GM21528 (cell line): ENCODE data around the gene ZNF69.
A peak's percentile ranks its signal among the peaks of the same experiment; 100 is the strongest.
"Not testable (repeated sequence)": the region's sequence is repeated elsewhere in the genome, so short reads cannot be mapped to it uniquely, and the experiment has no call there.

Experiments
- ATAC-seq: cut with Tn5 transposase; IDR thresholded peaks from one replicate; pipeline ENCODE4 v1.9.1; 2021; ENCODE audit warnings: mild to moderate bottlenecking, moderate library complexity; ENCODE audit not compliant: unreplicated experiment, low FRiP score

The ZNF69 gene

DNA sequence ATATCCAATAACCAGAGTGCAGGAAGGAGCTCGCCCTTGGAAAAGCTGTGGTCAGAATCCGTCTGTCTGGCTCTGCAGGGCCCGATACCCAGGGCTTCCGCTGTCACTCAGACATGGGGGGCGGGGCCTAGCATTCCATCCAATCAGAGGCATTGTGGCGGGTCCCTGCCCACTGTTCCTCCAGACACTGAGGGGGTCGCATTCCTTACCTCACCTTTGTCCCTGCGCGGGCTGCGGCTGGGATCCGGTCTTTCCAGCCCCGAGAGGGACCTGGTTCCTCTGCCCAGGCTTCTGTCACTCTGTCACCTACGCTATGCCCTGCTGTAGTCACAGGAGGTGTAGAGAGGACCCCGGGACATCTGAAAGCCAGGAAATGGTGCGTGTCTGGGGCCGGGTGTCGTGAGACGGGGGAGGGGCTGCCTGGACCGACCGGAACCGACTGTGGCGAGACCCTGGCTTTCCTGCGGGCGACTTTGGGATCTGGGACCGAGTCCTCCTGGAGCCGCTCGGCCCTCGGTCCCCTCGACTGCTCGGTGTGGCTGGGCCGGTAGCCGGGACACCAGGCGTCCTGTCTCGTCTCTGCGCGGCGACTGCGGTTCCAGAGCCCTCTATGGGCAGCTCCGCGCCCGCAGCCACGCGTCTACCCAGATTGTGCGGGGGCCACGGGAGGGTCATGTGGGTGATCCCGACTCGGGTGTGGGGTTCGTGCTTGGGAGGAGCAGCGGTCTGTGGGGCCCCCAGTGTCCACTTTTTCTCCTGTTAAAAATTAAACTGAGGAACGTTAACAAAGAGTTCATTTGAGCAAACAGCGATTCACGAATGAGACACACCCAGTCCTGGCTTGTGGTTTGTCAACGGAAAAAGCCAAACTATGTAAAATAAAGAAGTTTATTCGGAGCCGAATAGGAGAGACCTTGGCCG, at the start of gene ZNF69:
ZNF69 (plus strand) TSS at position 172 of the 921 bp plus-strand sequence; CDS start at position 314, 142 bp downstream.
- no peak for ATAC-seq

DNA sequence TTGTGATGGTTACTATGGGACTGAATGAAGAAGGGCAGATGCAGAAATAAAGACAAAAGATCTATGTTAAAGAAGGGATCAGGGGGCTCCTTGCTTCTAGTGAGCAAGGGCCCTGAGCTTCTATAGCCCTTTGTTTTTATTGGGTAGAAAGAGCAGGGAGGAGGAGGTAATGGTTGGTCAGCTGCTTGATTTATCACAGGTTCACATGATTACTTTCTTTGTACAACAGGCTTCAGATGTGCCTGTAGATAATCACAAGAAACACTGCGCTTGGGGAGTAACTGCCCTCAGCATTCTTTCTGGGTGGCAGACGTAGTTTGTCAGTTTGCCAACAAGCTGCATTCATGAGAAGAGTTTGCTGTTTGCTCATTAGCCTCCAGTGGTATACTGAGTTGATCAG, 43.9 kb upstream of the ZNF69 start:
- ATAC-seq, result no peak

DNA sequence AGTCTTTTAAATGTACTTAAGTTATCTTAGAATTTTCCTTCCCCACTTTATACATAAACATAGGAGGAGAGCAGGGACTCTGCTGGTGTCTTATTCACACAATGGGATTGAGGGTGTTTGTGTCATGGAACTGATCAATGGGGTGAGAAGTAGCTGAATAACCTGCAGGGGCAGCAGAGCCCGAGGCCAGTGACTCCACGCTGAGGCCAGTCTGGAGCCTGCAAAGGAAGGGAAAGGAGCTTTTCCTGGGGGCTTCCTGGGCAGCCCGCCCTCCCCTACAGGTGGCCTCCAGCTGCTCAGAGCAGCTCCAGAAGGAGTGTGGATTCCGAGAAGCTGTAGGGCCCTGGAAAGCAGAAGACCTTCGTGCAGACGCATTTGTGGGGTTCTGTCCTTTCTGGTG, 40.0 kb upstream of the ZNF69 start:
- ATAC-seq, result not testable (repeated sequence)

DNA sequence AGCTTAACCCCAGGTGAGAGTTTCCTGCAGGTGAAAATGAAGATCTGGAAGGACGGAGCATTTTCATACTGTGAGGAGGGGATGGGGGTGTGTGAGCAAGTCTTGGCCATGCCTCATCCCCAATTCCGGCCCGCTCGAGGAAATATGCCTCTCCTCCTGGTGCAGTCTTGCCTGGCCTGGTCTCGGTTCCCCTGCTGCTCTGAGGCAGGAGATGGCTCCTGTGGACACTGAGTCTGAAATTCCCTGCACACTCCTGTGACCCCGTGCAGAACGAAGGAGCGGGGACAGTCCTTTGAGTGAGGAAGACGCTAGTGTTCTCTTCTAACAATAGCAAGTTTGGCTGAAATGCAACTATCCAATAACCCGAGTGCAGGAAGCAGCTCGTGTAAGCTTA, 39.4 kb upstream of the ZNF69 start:
- no peak for ATAC-seq

DNA sequence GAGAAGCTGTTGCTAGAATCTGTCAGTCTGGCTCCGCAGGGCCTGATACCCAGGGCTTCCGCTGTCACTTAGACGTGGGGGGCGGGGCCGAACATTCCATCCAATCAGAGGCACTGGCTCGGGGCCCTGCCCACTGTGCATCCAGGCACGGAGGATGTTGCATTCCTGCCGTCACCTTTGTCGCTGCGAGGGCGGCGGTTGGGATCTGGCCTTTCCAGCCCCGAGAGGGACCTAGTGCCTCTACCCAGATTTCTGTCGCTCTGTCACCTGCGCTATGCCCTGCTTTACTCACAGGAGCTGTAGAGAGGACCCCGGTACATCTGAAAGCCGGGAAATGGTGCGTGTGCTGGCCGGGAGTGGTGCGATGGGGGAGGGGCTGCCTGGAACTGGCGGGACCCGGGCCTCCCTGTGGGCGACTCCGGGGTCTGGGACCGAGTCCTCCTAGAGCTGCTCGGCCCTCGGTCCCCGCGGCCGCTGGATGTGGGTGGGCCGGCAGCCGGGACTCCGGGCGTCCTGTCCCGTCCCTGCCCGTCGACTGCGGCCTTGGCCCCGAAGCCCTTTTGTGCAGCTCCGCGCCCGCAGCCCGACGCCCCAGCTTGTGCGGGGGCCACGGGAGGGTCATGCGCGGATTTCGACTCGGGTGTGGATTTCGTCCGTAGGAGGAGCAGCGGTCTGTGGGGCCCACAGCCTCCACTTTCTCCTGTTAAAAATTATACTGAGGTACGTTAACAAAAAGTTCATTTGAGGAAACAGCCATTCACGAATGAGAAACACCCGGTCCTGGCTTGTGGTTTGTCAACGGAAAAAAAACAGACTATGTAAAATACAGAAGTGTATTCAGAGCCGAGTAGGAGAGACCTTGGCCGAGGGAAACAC, 38.8 kb upstream of the ZNF69 start, which contains the start of gene ZNF439:
ZNF439 (plus strand) TSS at position 133 of the 876 bp plus-strand sequence; CDS start at position 275, 142 bp downstream.
- peak; percentile 79 for ATAC-seq

DNA sequence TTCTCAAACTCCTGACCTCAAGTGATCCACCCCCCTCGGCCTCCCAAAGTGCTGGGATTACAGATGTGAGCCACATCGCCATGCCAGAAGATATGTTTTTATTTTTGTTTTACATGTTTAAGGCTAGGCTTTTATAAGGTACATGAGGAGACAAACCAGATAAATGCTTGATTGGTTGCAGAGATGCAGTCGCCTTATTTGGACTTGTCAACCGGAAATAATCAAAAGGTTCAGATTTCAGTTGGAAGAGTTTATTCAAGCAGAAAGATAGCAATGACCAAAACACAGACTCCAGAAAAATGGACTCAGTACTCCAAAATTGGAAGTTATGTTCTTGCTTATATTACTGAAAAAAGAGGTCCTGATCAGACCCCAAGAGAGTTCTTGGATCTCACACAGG, 37.3 kb upstream of the ZNF69 start:
- not testable (repeated sequence) for ATAC-seq

DNA sequence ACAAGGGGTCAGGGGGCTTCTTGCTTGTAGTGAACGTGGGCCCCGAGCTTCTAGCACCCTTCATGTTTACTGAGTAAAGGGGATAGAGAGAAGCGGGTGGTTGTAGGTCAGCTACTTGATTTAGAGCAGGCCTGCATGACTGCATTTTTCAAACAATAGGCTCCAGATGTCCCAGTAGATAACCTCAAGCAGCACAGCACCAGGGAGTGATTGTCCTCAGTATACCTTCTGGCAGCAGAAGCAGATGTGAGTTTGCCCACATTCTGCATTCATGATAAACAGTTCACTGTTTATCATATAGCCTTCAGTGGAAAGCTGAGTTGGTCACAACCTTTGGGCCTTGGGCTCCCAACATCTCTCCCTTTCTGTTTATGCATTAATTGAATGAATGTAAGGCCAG, 34.2 kb upstream of the ZNF69 start:
- no peak for ATAC-seq

DNA sequence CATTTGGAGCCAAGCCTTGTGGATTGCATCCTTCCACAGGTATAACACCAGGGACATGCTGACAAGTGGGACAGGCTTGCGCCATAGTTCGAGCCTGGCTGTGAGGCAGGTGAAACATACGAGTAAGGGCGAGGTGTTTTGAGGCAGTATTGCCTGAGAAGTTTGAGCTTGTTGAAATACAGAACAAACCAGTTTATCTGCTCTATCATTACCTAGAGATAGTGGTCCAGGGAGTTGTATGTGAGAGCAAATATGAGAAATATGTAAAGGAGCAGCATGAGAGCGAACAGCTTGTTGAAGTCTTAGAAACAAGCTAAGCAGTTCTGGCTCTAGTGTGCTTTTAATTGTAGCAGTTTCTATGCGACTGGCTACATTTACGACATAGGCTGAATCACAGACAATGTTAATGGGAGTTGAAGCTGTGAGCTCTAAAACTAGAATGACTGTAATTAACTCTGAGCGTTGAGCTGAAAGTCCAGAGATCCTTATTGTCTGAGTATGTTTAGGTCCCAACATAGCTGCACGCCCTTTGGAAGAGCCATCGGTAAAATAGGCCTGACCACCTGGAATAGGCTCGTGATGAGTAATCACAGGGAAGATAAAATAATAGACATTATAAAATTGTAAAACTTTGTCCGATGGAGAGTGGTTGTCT, 30.9 kb upstream of the ZNF69 start:
- ATAC-seq, result no peak

DNA sequence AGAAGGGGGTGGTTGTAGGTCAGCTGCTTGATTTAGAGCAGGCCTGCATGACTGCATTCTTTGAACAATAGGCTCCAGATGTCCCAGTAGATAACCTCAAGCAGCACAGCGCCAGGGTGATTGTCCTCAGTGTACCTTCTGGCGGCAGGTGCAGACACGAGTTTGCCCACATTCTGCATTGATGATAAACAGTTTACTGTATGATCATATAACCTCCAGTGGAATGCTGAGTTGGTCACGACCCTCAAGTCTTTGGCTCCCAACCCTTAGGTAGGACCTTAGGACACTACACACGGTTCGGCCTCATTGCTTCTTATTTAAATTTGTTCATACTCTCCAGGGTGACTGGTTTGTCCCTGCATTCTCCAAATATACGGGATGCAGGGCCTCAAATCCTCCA, 26.9 kb upstream of the ZNF69 start:
- no peak for ATAC-seq

DNA sequence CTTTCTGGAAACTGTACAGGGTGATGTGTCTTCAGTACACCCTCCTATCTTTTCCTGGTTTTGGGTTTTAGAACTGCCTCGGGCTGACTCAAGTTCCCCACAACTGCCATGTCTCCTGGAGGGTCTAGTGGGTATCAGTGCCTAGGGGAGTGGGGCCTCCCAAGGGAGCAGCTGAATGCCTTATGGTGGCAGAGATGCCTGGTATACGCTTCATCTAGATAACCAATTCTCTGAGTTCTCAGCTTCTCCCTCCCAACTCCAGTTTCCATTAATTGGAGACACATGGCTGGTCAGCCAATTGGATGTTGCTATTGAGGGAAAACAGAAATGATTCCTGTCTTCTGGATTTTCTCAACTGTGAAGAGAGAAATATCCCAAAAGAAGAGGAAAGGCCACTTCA, 26.3 kb upstream of the ZNF69 start:
- no peak for ATAC-seq

DNA sequence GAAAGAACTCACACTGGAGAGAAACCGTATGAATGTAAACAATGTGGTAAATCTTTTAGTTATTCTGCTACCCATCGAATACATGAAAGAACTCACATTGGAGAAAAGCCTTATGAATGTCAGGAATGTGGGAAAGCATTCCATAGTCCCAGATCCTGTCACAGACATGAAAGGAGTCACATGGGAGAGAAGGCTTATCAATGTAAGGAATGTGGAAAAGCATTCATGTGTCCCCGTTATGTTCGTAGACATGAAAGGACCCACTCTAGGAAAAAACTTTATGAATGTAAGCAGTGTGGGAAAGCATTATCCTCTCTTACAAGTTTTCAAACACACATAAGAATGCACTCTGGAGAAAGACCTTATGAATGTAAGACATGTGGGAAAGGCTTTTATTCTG, 19.8 kb upstream of the ZNF69 start:
- not testable (repeated sequence) for ATAC-seq

DNA sequence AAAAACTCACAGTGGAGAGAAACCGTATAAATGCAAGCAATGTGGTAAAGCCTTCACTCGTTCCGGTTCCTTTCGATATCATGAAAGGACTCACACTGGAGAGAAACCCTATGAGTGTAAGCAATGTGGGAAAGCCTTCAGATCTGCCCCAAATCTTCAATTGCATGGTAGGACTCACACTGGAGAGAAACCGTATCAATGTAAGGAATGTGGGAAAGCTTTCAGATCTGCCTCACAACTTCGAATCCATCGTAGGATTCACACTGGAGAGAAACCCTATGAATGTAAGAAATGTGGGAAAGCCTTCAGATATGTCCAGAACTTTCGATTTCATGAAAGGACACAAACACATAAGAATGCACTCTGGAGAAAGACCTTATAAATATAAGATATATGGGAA, 19.4 kb upstream of the ZNF69 start:
- ATAC-seq, result no peak

DNA sequence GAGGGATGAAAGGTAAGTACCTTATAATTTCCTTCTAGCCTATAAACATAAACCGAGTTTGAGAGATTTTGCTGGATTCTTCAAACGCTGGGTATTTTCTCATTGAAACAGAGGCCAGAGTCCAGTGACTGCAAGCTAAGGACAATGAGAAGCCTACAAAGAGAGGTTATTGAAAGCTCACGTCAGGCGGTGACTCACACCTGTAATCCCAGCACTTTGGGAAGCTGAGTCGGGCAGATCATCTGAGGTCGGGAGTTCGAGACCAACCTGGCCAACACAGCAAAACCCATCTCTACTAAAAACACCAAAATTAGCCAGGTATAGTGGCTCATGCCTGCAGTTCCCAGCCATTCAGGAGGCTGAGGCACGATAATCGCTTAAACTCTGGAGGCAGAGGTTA, 15.0 kb upstream of the ZNF69 start:
- no peak for ATAC-seq

DNA sequence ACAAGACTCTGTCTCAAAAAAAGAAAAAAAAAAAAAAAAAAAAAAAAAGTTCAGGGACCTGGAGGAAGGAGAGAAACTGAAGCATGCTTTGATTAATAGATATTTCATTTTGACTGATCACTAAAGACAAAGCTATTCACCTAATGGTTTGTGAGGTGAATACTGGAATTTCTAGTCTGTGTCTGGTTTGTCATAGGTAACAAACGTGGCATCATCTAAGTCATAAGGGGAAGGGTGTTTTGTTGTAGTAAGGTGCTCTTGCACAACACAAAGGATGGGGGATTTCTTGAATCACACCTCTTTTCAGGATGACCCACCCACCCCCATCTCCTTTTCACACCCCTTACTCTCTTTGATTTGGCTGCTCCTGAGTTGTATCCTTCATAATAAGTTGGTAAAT, 13.8 kb upstream of the ZNF69 start:
- no peak for ATAC-seq

DNA sequence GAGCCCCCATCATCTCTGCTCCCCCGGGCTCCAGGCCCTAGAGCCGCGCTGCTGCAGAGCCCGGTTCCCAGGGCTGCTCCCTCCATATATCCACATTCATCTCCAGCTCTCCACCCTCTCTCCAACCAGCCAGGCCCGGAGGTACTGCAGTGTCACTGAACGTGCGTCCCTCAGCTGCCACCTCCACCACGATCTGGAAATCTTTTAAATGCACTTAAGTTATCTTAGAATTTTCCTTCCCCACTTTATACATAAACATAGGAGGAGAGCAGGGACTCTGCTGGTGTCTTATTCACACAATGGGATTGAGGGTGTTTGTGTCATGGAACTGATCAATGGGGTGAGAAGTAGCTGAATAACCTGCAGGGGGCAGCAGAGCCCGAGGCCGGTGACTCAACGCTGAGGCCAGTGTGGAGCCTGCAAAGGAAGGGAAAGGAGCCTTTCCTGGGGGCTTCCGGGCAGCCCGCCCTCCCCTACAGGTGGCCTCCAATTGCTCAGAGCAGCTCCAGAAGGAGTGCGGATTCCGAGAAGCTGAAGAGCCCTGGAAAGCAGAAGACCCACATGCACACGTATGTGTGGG, 7.8 kb upstream of the ZNF69 start:
- ATAC-seq, result not testable (repeated sequence)

DNA sequence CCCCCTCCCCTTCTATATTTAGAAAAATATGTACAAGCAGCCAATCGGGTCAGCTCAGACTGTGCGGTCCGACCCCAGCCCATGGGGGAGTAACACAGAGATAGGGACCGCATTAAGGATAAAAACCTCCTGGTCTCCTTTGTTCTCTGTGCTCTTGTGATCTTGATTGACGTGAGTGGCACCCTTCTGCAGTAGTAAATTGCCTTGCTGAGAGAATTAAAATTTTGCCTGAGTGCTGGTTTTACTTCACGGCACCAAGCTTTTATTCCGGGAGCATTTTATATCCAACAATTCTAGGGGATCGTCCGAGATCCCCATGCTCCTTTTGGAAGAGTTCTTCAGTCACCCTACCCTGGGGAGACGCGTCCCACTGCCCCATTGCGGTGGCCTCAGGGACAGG, 7.0 kb upstream of the ZNF69 start:
- no peak for ATAC-seq

DNA sequence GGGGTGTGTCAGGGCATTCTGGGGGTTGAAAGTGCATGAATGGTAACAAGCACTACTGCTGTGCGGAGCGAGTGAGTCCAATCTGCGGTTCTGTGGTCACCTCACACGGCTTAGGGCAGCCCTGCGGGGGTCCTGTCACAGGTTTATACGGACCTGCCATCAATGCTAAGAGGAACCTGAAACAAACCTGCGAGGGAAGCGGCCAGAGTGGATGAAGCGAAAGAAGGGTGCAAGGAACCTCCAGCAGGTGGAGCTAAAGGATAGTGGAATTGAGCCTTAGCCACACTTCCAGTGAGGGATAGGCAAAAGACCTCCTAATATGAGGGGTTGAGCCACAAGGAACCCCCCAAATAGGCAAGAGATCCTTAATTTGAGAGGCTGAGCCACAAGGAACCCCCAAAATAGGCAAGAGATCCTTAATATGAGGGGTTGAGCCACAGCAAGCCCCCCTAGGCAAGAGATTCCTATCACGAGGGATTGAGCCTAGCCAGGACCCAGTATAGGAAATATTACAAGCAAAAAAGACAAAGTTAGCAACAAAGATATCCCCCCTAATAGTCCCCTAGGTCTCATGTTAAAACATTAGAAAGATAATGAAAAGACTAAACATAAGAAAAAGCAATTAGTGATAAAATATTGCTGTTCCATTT, 6.3 kb upstream of the ZNF69 start:
- ATAC-seq, result no peak

DNA sequence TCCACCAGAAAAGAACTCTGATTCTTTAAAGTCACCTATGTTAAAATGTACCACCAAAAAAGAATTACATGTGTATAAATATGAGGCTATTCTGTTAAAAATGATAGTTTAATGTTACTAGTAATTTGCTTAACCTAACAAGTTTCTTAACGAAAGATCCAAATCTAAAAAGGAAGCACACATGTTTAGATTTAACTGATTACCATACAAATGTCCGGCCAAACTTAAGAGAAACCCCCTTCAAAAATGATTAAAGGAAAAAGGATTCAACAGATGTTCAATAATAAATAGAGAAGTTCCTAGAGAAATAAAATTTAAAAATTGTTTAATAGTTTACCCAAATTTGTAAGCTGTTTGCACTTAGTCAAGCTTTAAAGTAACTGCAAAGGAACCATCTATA, 5.0 kb upstream of the ZNF69 start:
- no peak for ATAC-seq

DNA sequence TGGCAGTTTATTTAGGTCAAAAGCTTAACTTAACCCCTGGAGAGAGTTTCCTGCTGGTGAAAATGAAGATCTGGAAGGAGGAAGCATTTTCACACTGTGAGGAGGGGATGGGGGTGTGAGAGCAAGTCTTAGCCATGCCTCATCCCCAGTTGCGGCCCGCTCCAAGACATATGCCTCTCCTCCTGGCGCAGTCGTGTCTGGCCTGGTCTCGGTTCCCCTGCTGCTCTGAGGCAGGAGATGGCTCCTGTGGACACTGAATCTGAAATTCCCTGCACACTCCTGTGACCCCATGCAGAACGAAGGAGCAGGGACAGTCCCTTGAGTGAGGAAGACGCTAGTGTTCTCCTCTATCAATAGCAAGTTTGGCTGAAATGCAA, 360 bp upstream of the ZNF69 start:
- no peak for ATAC-seq

DNA sequence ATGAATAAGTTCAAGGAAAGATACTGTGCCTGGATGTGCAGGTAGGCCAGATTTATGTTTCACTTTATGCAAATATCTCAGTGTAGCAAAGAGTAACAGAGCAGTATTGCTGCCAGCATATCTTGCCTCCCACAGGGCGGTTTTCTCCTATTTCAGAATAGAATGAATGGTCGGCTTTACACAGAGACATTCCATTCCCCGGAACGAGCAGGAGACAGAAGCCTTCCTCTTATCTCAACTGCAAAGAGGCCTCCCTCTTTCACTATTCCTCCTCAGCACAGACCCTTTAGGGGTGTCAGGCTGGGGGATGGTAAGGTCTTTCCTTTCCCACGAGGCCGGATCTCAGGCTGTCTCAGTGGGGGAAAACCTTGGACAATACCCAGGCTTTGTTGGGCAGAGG, 2.3 kb downstream of the ZNF69 start:
- not testable (repeated sequence) for ATAC-seq
